ENCODE results near the gene ACBD6.

ACBD6 gene

GRCh38 chr1:180372728-180373127 lies 129.6 kb downstream of the ACBD6 start:
- DNase-seq (ENCODE audit: low read depth, low spot score): no peak

- DNase-seq (ENCODE audit: low read depth, low spot score): no peak
These were observed 131.8 kb downstream of the ACBD6 start for GRCh38 chr1:180370597-180370996.

GRCh38 chr1:180370188-180370587 lies 132.2 kb downstream of the ACBD6 start:
- no peak for DNase-seq (ENCODE audit: low read depth, low spot score)

GRCh38 chr1:180369061-180369460 lies 133.3 kb downstream of the ACBD6 start:
- DNase-seq (ENCODE audit: low read depth, low spot score): no peak

GRCh38 chr1:180366371-180367068 lies 135.9 kb downstream of the ACBD6 start:
- DNase-seq (ENCODE audit: low read depth, low spot score): no peak

- no peak for DNase-seq (ENCODE audit: low read depth, low spot score)
These were observed 137.3 kb downstream of the ACBD6 start for GRCh38 chr1:180365039-180365438.

- DNase-seq (ENCODE audit: low read depth, low spot score): no peak
These were observed 139.0 kb downstream of the ACBD6 start for GRCh38 chr1:180363246-180363995.

- DNase-seq (ENCODE audit: low read depth, low spot score): no peak
These were observed 141.9 kb downstream of the ACBD6 start for GRCh38 chr1:180360333-180361075.

- DNase-seq (ENCODE audit: low read depth, low spot score): no peak
These were observed 143.7 kb downstream of the ACBD6 start for GRCh38 chr1:180358649-180359048.

- no peak for DNase-seq (ENCODE audit: low read depth, low spot score)
These were observed 148.4 kb downstream of the ACBD6 start for GRCh38 chr1:180353945-180354344.

- DNase-seq (ENCODE audit: low read depth, low spot score): no peak
These were observed 149.8 kb downstream of the ACBD6 start for GRCh38 chr1:180352588-180352987.

GRCh38 chr1:180352021-180352420 lies 150.4 kb downstream of the ACBD6 start:
- DNase-seq (ENCODE audit: low read depth, low spot score): no peak

GRCh38 chr1:180345148-180345547 lies 157.2 kb downstream of the ACBD6 start:
- DNase-seq (ENCODE audit: low read depth, low spot score): no peak

GRCh38 chr1:180343921-180344769 lies 158.2 kb downstream of the ACBD6 start:
- no peak for DNase-seq (ENCODE audit: low read depth, low spot score)

- DNase-seq (ENCODE audit: low read depth, low spot score): no peak
These were observed 175.3 kb downstream of the ACBD6 start for GRCh38 chr1:180327089-180327488.

GRCh38 chr1:180312926-180313325 lies 189.5 kb downstream of the ACBD6 start:
- DNase-seq (ENCODE audit: low read depth, low spot score): no peak

GRCh38 chr1:180311011-180311730 lies 191.2 kb downstream of the ACBD6 start:
- no peak for DNase-seq (ENCODE audit: low read depth, low spot score)

GRCh38 chr1:180310095-180310494 lies 192.3 kb downstream of the ACBD6 start:
- DNase-seq (ENCODE audit: low read depth, low spot score): no peak

- no peak for DNase-seq (ENCODE audit: low read depth, low spot score)
These were observed 193.0 kb downstream of the ACBD6 start for GRCh38 chr1:180309338-180309737.

GRCh38 chr1:180301135-180301742 lies 201.1 kb downstream of the ACBD6 start:
- no peak for DNase-seq (ENCODE audit: low read depth, low spot score)

All from activated naive CD8-positive, alpha-beta T cell treated with anti-CD3 and anti-CD28 coated beads, Interleukin-2, amount 50 U/mL, for 16 hours (primary cell).